ENCODE measurements around the gene RABGAP1. TPM values are rescaled to one million over a fixed set of nuclear protein-coding genes. Genes with fewer than 3 reads are reported as not detected.

The RABGAP1 gene
- total RNA-seq, 2 donors from 2014 or later, result 84.7 to 91.7 TPM

DNA sequence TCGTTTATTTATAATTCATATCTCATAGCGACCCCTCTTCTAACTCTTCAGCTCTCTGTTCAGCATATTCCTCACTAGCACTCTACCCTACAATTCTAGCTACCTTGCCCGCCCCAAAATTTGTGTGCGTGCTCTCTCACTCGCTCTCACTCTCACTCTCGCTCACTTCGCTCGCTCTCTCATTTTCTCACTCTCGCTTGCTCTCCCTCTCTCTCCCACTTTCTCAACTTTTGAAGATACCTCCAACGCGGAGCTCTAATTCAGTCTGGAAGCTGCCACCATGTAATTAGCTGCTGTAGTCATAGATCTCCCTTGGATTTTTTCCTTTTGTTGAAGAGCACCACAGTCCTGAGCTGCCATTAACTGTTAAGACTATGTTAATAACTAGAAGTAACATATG lies 123.1 kb downstream of the RABGAP1 start:
- H3K27ac ChIP-seq, result peak overlapping the region; percentile 44 to 72
- peaks cover 10 to 65% of the 10 kb centered on the region in 2 donors for H3K4me1 ChIP-seq (ENCODE audit: control insufficient read depth in 1 of 2, low read depth in 2 of 2)
- H3K36me3 ChIP-seq, result peaks cover 13% of the 10 kb centered on the region
- DNase-seq (ENCODE audit: low spot score) (no peak), ATAC-seq (ENCODE audit: insufficient number of reproducible peaks, low FRiP score, low read depth) (no peak)
- no peaks in the 10 kb centered on the region for H3K9me3 ChIP-seq
- H3K4me3 ChIP-seq, result no peak overlapping the region
- H3K27me3 ChIP-seq (replicated peaks; ENCODE audit: insufficient read depth), result no peaks in the 10 kb centered on the region
- no peak for TF ChIP-seq CTCF (IDR thresholded peaks at IDR 0.05)

- peaks cover 13% of the 10 kb centered on the region for H3K36me3 ChIP-seq
- H3K4me1 ChIP-seq (ENCODE audit: control insufficient read depth in 1 of 2, low read depth in 2 of 2), result peaks cover 16 to 65% of the 10 kb centered on the region in 2 donors
- no peak for DNase-seq (ENCODE audit: low spot score)
- no peak for TF ChIP-seq CTCF (IDR thresholded peaks at IDR 0.05)
- no peaks in the 10 kb centered on the region for H3K9me3 ChIP-seq
- no peak for ATAC-seq (ENCODE audit: insufficient number of reproducible peaks, low FRiP score, low read depth)
- no peaks in the 10 kb centered on the region for H3K27me3 ChIP-seq (replicated peaks; ENCODE audit: insufficient read depth)
- no peak overlapping the region for H3K4me3 ChIP-seq
- H3K27ac ChIP-seq, result peak overlapping the region; percentile 44 to 72
Observed at GRCh38 chr9:123064716-123065115, 123.9 kb downstream of the RABGAP1 start.

DNA sequence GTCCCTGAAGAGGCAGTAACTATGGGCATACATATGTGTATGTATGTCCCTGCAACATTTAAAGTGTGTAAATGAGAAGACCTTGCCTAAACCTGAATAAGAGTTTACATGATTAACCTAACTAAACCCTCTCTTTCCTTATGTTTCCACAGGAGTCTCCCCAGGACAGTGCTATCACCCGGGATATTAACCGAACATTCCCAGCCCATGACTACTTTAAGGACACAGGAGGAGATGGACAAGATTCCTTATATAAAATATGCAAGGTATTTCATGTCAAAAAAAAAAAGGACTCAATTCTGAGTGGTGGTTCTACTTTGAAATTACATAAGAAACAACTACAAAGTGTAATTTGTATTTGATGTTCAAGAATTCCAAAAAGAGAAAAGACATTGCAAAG lies 124.4 kb downstream of the RABGAP1 start:
- Histone ChIP-seq H3K36me3 (peaks cover 13% of the 10 kb centered on the region), H3K4me3 (no peak overlapping the region), H3K9me3 (no peaks in the 10 kb centered on the region), H3K27ac (peak overlapping the region; percentile 14 to 72), H3K27me3 (replicated peaks; ENCODE audit: insufficient read depth) (no peaks in the 10 kb centered on the region), H3K4me1 (ENCODE audit: control insufficient read depth in 1 of 2, low read depth in 2 of 2) (peaks cover 20 to 68% of the 10 kb centered on the region in 2 donors)
- ATAC-seq (ENCODE audit: insufficient number of reproducible peaks, low FRiP score, low read depth) (no peak), DNase-seq (ENCODE audit: low spot score) (no peak)
- TF ChIP-seq CTCF (IDR thresholded peaks at IDR 0.05), result no peak

- no peak for ATAC-seq (ENCODE audit: insufficient number of reproducible peaks, low FRiP score, low read depth)
Observed at GRCh38 chr9:123067136-123067535, 126.3 kb downstream of the RABGAP1 start.

GRCh38 chr9:123069010-123069481 lies 128.2 kb downstream of the RABGAP1 start:
- Histone ChIP-seq H3K27ac (peak overlapping the region; percentile 27 to 61), H3K9me3 (no peaks in the 10 kb centered on the region), H3K4me3 (no peak overlapping the region), H3K27me3 (replicated peaks; ENCODE audit: insufficient read depth) (no peaks in the 10 kb centered on the region), H3K36me3 (peaks cover 13% of the 10 kb centered on the region), H3K4me1 (ENCODE audit: control insufficient read depth in 1 of 2, low read depth in 2 of 2) (peaks cover 16 to 76% of the 10 kb centered on the region in 2 donors)
- DNase-seq (ENCODE audit: low spot score) (no peak), ATAC-seq (ENCODE audit: insufficient number of reproducible peaks, low FRiP score, low read depth) (no peak)
- TF ChIP-seq CTCF (IDR thresholded peaks at IDR 0.05), result no peak

More at GRCh38 chr9:123067136-123067535, 126.3 kb downstream of the RABGAP1 start:
- no peak for TF ChIP-seq CTCF (IDR thresholded peaks at IDR 0.05)
- Histone ChIP-seq H3K4me3 (no peak overlapping the region), H3K27ac (no peak overlapping the region), H3K9me3 (no peaks in the 10 kb centered on the region), H3K4me1 (ENCODE audit: control insufficient read depth in 1 of 2, low read depth in 2 of 2) (peaks cover 21 to 77% of the 10 kb centered on the region in 2 donors), H3K27me3 (replicated peaks; ENCODE audit: insufficient read depth) (no peaks in the 10 kb centered on the region), H3K36me3 (peaks cover 13% of the 10 kb centered on the region)
- no peak for DNase-seq (ENCODE audit: low spot score)

Data from thoracic aorta (tissue), 2 donors.